Endothelial cell of umbilical vein (primary cell): ENCODE results near the gene KMT2B. TPM values are rescaled to one million over a fixed set of nuclear protein-coding genes. Genes with fewer than 3 reads are reported as not detected.

Experiments used
- BruUV-seq: library from RNA; stranded (reverse); fragments of 400-500 nt; replicated peaks from 2 replicates; lab custom pipeline; 2021; lab: Mats Ljungman, UMichigan
- CTCF ChIA-PET: fragments of 300-600, 350-600 bp; sonication (Branson Sonifier 250); formaldehyde crosslinking; loops from one replicate; lab custom pipeline; 2021; ENCODE audit warnings: antibody characterized with exemption, inconsistent platforms; lab: Charles Lee
- POLR2A ChIA-PET: fragments of 300-600, 350-600 bp; sonication (Branson Sonifier 250); formaldehyde crosslinking; loops from one replicate; lab custom pipeline; 2021; ENCODE audit warnings: antibody characterized with exemption, inconsistent platforms; lab: Charles Lee
- DNase-seq: peaks from one replicate; pipeline ENCODE4 v3.0.0-alpha.2; 2011; ENCODE audit warnings: low read depth, low spot score
- FAIRE-seq: peaks from 2 replicates; lab custom pipeline; 2011; peaks lifted over from hg19 to GRCh38; lab: Jason Lieb, UNC
- H2AFZ ChIP-seq: 2 replicates; pipeline ENCODE4 v1.6.0; 2012; ENCODE audit warnings: low read depth, low read length, control low read depth, inconsistent platforms
- H3K27ac ChIP-seq: 2 replicates; pipeline ENCODE4 v1.5.1; 2011; ENCODE audit warnings: low read depth, mild to moderate bottlenecking, control low read depth, low read length, moderate library complexity; ENCODE audit not compliant: insufficient read depth
- H3K27me3 ChIP-seq, 2 experiments: 2 replicates each; pipeline versions ENCODE4 v1.6.0 to v1.6.1; 2011; ENCODE audit warnings: low read length in 2 of 2, mixed read lengths in 1 of 2; ENCODE audit not compliant: control insufficient read depth in 2 of 2, insufficient read depth in 2 of 2
- H3K36me3 ChIP-seq, 2 experiments: 2 replicates in 1 of 2; 3 replicates in 1 of 2; pipeline ENCODE4 v1.5.1; 2011; ENCODE audit warnings: low read length in 2 of 2, mild to moderate bottlenecking in 1 of 2, moderate library complexity in 1 of 2; ENCODE audit not compliant: control insufficient read depth in 2 of 2, insufficient read depth in 2 of 2; ENCODE audit errors: extremely low read depth in 1 of 2
- H3K4me1 ChIP-seq: 3 replicates; pipeline ENCODE4 v1.5.1; 2011; ENCODE audit warnings: mild to moderate bottlenecking, low read length; ENCODE audit not compliant: control insufficient read depth, insufficient read depth; ENCODE audit errors: extremely low read depth
- H3K4me2 ChIP-seq: 2 replicates; pipeline ENCODE4 v1.6.1; 2011; ENCODE audit warnings: low read length, control low read depth, mixed read lengths; ENCODE audit not compliant: insufficient read depth
- H3K4me3 ChIP-seq, 3 experiments: fragments of 200-600 bp in 1 of 3; sonication (generic), shearing (Covaris generic) in 1 of 3; replicated peaks in 1 of 3; 2 replicates each; pipeline ENCODE4 v1.5.1; 2011 to 2016; ENCODE audit warnings: control low read depth in 3 of 3, low read length in 3 of 3, mild to moderate bottlenecking in 2 of 3, inconsistent platforms in 1 of 3, low read depth in 1 of 3, moderate library complexity in 1 of 3; ENCODE audit not compliant: insufficient read depth in 1 of 3
- H3K79me2 ChIP-seq: 2 replicates; pipeline ENCODE4 v1.6.0; 2012; ENCODE audit warnings: low read length, inconsistent platforms; ENCODE audit not compliant: control insufficient read depth, insufficient read depth
- H3K9ac ChIP-seq: replicated peaks from 2 replicates; pipeline ENCODE3; 2011; ENCODE audit warnings: low read length, control low read depth; ENCODE audit not compliant: insufficient read depth; ENCODE audit errors: extremely low read depth
- H3K9me1 ChIP-seq: replicated peaks from 3 replicates; pipeline ENCODE4 v1.6.0; 2011; ENCODE audit warnings: mild to moderate bottlenecking, low read length; ENCODE audit not compliant: control insufficient read depth, insufficient read depth; ENCODE audit errors: extremely low read depth
- H3K9me3 ChIP-seq: replicated peaks from 2 replicates; pipeline ENCODE4 v1.5.1; 2012; ENCODE audit warnings: low read length, inconsistent platforms; ENCODE audit not compliant: control insufficient read depth, insufficient read depth
- H4K20me1 ChIP-seq: replicated peaks from 2 replicates; pipeline ENCODE3; 2011; ENCODE audit warnings: mild to moderate bottlenecking, low read length; ENCODE audit not compliant: control insufficient read depth, insufficient read depth; ENCODE audit errors: extremely low read depth
- EZH2 ChIP-seq: IDR thresholded peaks from 2 replicates; pipeline ENCODE4 v1.6.1; 2012; ENCODE audit warnings: borderline replicate concordance, low read depth, mild to moderate bottlenecking, moderate library complexity, low read length, inconsistent platforms; ENCODE audit not compliant: severe bottlenecking
- FOS ChIP-seq: IDR thresholded peaks from 2 replicates; pipeline ENCODE4 v1.6.1; 2011; ENCODE audit warnings: mild to moderate bottlenecking, low read length, moderate library complexity, borderline replicate concordance; ENCODE audit not compliant: insufficient read depth
- GATA2 ChIP-seq: IDR thresholded peaks from 2 replicates; pipeline ENCODE4 v1.7.0; 2011; ENCODE audit warnings: low read depth, mild to moderate bottlenecking, moderate library complexity, mixed read lengths, low read length; ENCODE audit not compliant: insufficient read length, insufficient read depth
- JUN ChIP-seq: IDR thresholded peaks from 2 replicates; pipeline ENCODE4 v1.6.1; 2011; ENCODE audit warnings: borderline replicate concordance, low read depth; ENCODE audit not compliant: insufficient read length, insufficient read depth
- MYC ChIP-seq: IDR thresholded peaks from one replicate; pipeline ENCODE4 v1.6.1; 2011; ENCODE audit warnings: mild to moderate bottlenecking, low read depth, low read length
- POLR2A ChIP-seq: IDR thresholded peaks from 2 replicates; pipeline ENCODE4 v1.6.1; 2012; ENCODE audit warnings: low read depth, mild to moderate bottlenecking, control low read depth, low read length
- POLR2AphosphoS5 ChIP-seq: IDR thresholded peaks from 2 replicates; pipeline ENCODE4 v1.6.1; 2012; ENCODE audit warnings: low read depth, mild to moderate bottlenecking, control low read depth, low read length, moderate library complexity; ENCODE audit not compliant: insufficient read depth
- dilution Hi-C: fragments of 300-500 bp; cut with MboI; formaldehyde crosslinking; loops from one replicate; pipeline ENCODE4 v1.15.0; 2019; ENCODE audit warnings: low sequenced_read_pairs; ENCODE audit not compliant: extremely low pct_ligation_motif_present
- intact Hi-C: fragments of 100-400 bp; cut with micrococcal nuclease; formaldehyde crosslinking; loops from one replicate; pipeline ENCODE4 v1.10.0; 2022
- polyA plus RNA-seq, 4 experiments: library from polyadenylated mRNA; depleted of rRNA in 3 of 4; stranded (reverse) in 3 of 4; unstranded in 1 of 4; fragments of >200 nt; gene quantifications; 2 replicates each; pipeline versions ENCODE4 v1.2.1 to v1.2.3, GENCODE V29; 2011 to 2012; ENCODE audit warnings: missing spikeins in 1 of 4
- total RNA-seq: library from RNA; stranded (reverse); gene quantifications from 2 replicates; pipeline ENCODE4 v1.2.3, GENCODE V29; 2021
- TF ChIP-seq, protein P1 (sequence below): IDR thresholded peaks from 2 replicates; pipeline ENCODE4 v1.6.1; 2011; ENCODE audit not compliant: insufficient read depth, insufficient read length
- TF ChIP-seq, protein P2 (sequence below), 2 donors: IDR thresholded peaks; 1 replicate in 1 of 2; 2 replicates in 1 of 2; pipeline ENCODE4 v1.5.1; 2011; ENCODE audit warnings: low read length in 2 of 2, mild to moderate bottlenecking in 2 of 2, moderate library complexity in 2 of 2, control low read depth in 1 of 2, inconsistent platforms in 1 of 2, low read depth in 1 of 2; ENCODE audit not compliant: insufficient read depth in 1 of 2; ENCODE audit errors: extremely low read depth in 1 of 2

The KMT2B gene
- total and polyA plus RNA-seq, 2 donors (not counting 3 experiments of a cell fraction or from before 2014, with no cell fraction given) = 28.4 to 37.2 TPM

DNA sequence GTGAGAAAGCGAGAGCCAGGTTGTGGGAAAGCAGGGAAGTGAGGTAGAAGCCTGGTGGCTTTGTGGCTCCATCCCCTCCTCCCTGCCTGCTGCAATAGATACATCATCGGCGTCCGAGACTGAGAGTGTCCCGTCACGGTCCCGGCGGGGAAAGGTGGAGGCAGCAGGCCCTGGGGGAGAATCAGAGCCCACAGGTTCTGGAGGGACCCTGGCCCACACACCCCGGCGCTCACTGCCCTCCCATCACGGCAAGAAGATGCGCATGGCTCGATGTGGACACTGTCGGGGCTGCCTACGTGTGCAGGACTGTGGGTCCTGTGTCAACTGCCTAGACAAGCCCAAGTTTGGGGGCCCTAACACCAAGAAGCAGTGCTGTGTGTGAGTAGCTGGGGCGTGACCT, 5.1 kb downstream of the KMT2B start:
- Histone ChIP-seq H3K4me1 (peaks cover 6% of the 10 kb centered on the region), H4K20me1 (no peaks in the 10 kb centered on the region), H3K9ac (no peak overlapping the region), H3K4me3 (no peak overlapping the region), H2AFZ (no peak overlapping the region), H3K27ac (no peak overlapping the region), H3K27me3 (no peaks in the 10 kb centered on the region), H3K36me3 (peaks cover 26 to 65% of the 10 kb centered on the region in 2 experiments), H3K9me3 (no peaks in the 10 kb centered on the region), H3K4me2 (no peak overlapping the region), H3K9me1 (no peaks in the 10 kb centered on the region), H3K79me2 (peaks cover 30% of the 10 kb centered on the region)
- POLR2A ChIA-PET = no interaction called here
- DNase-seq (no peak), FAIRE-seq (no peak)
- BruUV-seq = no TSS peak
- dilution Hi-C loops = no loop called here
- TF ChIP-seq POLR2AphosphoS5 (no peak), GATA2 (no peak), EZH2 (no peak), MYC (no peak), JUN (no peak), POLR2A (no peak), FOS (no peak)
- TF ChIP-seq, protein P1, sequence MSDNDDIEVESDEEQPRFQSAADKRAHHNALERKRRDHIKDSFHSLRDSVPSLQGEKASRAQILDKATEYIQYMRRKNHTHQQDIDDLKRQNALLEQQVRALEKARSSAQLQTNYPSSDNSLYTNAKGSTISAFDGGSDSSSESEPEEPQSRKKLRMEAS = no peak
- TF ChIP-seq, protein P2, sequence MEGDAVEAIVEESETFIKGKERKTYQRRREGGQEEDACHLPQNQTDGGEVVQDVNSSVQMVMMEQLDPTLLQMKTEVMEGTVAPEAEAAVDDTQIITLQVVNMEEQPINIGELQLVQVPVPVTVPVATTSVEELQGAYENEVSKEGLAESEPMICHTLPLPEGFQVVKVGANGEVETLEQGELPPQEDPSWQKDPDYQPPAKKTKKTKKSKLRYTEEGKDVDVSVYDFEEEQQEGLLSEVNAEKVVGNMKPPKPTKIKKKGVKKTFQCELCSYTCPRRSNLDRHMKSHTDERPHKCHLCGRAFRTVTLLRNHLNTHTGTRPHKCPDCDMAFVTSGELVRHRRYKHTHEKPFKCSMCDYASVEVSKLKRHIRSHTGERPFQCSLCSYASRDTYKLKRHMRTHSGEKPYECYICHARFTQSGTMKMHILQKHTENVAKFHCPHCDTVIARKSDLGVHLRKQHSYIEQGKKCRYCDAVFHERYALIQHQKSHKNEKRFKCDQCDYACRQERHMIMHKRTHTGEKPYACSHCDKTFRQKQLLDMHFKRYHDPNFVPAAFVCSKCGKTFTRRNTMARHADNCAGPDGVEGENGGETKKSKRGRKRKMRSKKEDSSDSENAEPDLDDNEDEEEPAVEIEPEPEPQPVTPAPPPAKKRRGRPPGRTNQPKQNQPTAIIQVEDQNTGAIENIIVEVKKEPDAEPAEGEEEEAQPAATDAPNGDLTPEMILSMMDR (IDR thresholded peaks at IDR 0.05; ENCODE audit: extremely low read depth in 1 of 2, insufficient read depth in 1 of 2, low read depth in 1 of 2, low read length in 2 of 2) = no peak
- intact Hi-C loops = no loop called here
- CTCF ChIA-PET = no interaction called here
